Measurements from ENCODE around the gene ZW10.
"Not testable (repeated sequence)": the region's sequence is repeated elsewhere in the genome, so short reads cannot be mapped to it uniquely, and the experiment has no call there.

ZW10 gene

DNA sequence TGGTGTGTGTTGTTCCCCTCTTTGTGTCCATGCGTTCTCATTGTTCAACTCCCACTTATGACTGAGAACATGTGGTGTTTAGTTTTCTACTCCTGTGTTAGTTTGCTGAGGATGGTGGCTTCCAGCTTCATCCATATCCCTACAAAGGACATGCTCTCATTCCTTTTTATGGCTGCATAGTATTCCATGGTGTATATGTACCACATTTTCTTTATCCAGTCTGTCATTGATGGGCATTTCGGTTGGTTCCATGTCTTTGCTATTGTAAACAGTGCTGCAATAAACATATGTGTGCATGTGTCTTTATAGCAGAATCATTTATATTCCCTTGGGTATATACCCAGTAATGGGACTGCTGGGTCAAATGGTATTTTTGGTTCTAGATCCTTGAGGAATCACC is 10.5 kb downstream of the ZW10 start:
- H2BK120ac ChIP-seq (ENCODE audit: low read depth, low read length); H3K4me3 ChIP-seq (ENCODE audit: insufficient read depth in 1 of 2, low read depth in 1 of 2, low read length in 2 of 2); H4K91ac ChIP-seq (ENCODE audit: low read length); H2BK5ac ChIP-seq (ENCODE audit: low read depth, low read length, poor library complexity, severe bottlenecking); H3K18ac ChIP-seq (ENCODE audit: low read depth in 1 of 2, low read length in 2 of 2); H2BK12ac ChIP-seq (ENCODE audit: low read length in 2 of 2); H3K4ac ChIP-seq (ENCODE audit: low read depth in 1 of 2, low read length in 2 of 2); H3K27me3 ChIP-seq (ENCODE audit: control insufficient read depth in 1 of 2, insufficient read depth in 1 of 2, low read length in 2 of 2); H2AK5ac ChIP-seq (ENCODE audit: low read length, severe bottlenecking); H4K8ac ChIP-seq (ENCODE audit: low read length); H2AFZ ChIP-seq (ENCODE audit: low read depth, low read length); H3K23ac ChIP-seq (ENCODE audit: low read length in 2 of 2); H3K9me3 ChIP-seq (ENCODE audit: control insufficient read depth, low read length); H3K4me1 ChIP-seq (ENCODE audit: control insufficient read depth, insufficient read depth, low read depth, low read length); H3K9ac ChIP-seq (ENCODE audit: low read length); DNase-seq; H3K27ac ChIP-seq (ENCODE audit: low read length, poor library complexity, severe bottlenecking); H3K14ac ChIP-seq (ENCODE audit: low read length in 2 of 2); H2BK15ac ChIP-seq (ENCODE audit: low read depth, poor library complexity, severe bottlenecking); H3K4me2 ChIP-seq (ENCODE audit: low read length, poor library complexity, severe bottlenecking): not testable (repeated sequence)
- no CpG with 5 or more reads among the region's 2 CpGs for WGBS
- Histone ChIP-seq H3K79me1 (replicated peaks; ENCODE audit: low read length, poor library complexity, severe bottlenecking) (peaks cover 29% of the 10 kb centered on the region), H3K36me3 (ENCODE audit: control insufficient read depth in 1 of 2, insufficient read depth in 2 of 2, low read depth in 1 of 2, low read length in 2 of 2) (peaks cover 8 to 62% of the 10 kb centered on the region in 2 experiments)

DNA sequence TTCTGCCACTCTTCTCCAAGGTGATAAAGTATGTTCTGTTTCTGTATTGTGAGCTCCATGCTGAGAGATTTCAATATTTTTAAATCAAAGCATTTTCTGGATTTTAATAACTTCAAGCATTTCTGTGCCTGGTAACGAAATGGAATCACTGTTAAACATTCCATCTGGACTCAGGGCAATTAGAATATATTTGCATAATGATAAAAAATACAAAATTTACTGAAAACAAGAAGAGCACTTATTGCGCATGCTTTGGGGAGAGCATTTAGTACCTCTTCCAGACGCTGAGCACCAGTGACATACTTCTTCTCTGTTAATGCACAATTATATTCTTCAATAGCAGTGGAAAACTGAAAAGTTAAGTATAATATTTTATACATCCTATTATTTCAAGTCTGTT is 13.3 kb downstream of the ZW10 start:
- Histone ChIP-seq H3K27ac (ENCODE audit: low read length, poor library complexity, severe bottlenecking) (no peak overlapping the region), H2AFZ (ENCODE audit: low read depth, low read length) (no peak overlapping the region), H2BK120ac (ENCODE audit: low read depth, low read length) (no peak overlapping the region), H3K9ac (ENCODE audit: low read length) (no peak overlapping the region), H3K4ac (ENCODE audit: low read depth in 1 of 2, low read length in 2 of 2) (no peak overlapping the region), H2BK5ac (ENCODE audit: low read depth, low read length, poor library complexity, severe bottlenecking) (no peak overlapping the region), H3K4me2 (ENCODE audit: low read length, poor library complexity, severe bottlenecking) (no peak overlapping the region), H3K36me3 (ENCODE audit: control insufficient read depth in 1 of 2, insufficient read depth in 2 of 2, low read depth in 1 of 2, low read length in 2 of 2) (peaks cover 11 to 74% of the 10 kb centered on the region in 2 experiments), H2AK5ac (ENCODE audit: low read length, severe bottlenecking) (no peak overlapping the region), H3K9me3 (ENCODE audit: control insufficient read depth, low read length) (no peaks in the 10 kb centered on the region), H2BK12ac (ENCODE audit: low read length in 2 of 2) (no peak overlapping the region), H3K27me3 (ENCODE audit: control insufficient read depth in 1 of 2, insufficient read depth in 1 of 2, low read length in 2 of 2) (no peaks in the 10 kb centered on the region), H3K23ac (ENCODE audit: low read length in 2 of 2) (no peak overlapping the region), H4K8ac (ENCODE audit: low read length) (no peak overlapping the region), H3K18ac (ENCODE audit: low read depth in 1 of 2, low read length in 2 of 2) (no peak overlapping the region), H4K91ac (ENCODE audit: low read length) (no peak overlapping the region), H3K79me1 (replicated peaks; ENCODE audit: low read length, poor library complexity, severe bottlenecking) (peaks cover 22% of the 10 kb centered on the region), H3K14ac (ENCODE audit: low read length in 2 of 2) (no peak overlapping the region), H3K4me1 (ENCODE audit: control insufficient read depth, insufficient read depth, low read depth, low read length) (no peaks in the 10 kb centered on the region), H2BK15ac (ENCODE audit: low read depth, poor library complexity, severe bottlenecking) (no peak overlapping the region), H3K4me3 (ENCODE audit: insufficient read depth in 1 of 2, low read depth in 1 of 2, low read length in 2 of 2) (no peak overlapping the region)
- DNase-seq: no peak
- WGBS: no CpG with 5 or more reads among the region's 3 CpGs

DNA sequence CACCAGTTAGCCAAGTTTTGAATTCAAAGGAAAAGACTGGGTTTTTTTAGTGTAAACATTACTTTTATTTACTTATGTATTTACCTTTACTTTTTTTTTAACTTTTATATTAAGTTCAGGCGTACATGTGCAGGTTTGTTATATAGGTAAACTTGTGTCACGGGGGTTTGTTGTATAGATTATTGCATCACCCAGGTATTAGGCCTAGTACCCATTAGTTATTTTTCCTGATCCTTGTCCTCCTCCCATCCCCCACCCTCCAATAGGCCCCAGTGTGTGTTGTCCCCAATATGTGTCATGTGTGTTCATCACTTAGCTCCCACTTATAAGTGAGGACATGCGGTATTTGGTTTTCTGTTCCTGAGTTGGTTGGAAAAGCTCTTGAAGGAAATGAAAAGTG is 20.6 kb downstream of the ZW10 start:
- H3K4me3 ChIP-seq (ENCODE audit: insufficient read depth in 1 of 2, low read depth in 1 of 2, low read length in 2 of 2): no peak overlapping the region
- H2AK5ac ChIP-seq (ENCODE audit: low read length, severe bottlenecking): no peak overlapping the region
- H2BK120ac ChIP-seq (ENCODE audit: low read depth, low read length): no peak overlapping the region
- H3K36me3 ChIP-seq (ENCODE audit: control insufficient read depth in 1 of 2, insufficient read depth in 2 of 2, low read depth in 1 of 2, low read length in 2 of 2): peaks cover 15 to 78% of the 10 kb centered on the region in 2 experiments
- DNase-seq: no peak
- H3K4me2 ChIP-seq (ENCODE audit: low read length, poor library complexity, severe bottlenecking): no peak overlapping the region
- H3K4ac ChIP-seq (ENCODE audit: low read depth in 1 of 2, low read length in 2 of 2): no peak overlapping the region
- no peak overlapping the region for H3K18ac ChIP-seq (ENCODE audit: low read depth in 1 of 2, low read length in 2 of 2)
- H4K91ac ChIP-seq (ENCODE audit: low read length): no peak overlapping the region
- H3K27me3 ChIP-seq (ENCODE audit: control insufficient read depth in 1 of 2, insufficient read depth in 1 of 2, low read length in 2 of 2): no peaks in the 10 kb centered on the region
- no peak overlapping the region for H2BK12ac ChIP-seq (ENCODE audit: low read length in 2 of 2)
- H2AFZ ChIP-seq (ENCODE audit: low read depth, low read length): no peak overlapping the region
- no peak overlapping the region for H3K23ac ChIP-seq (ENCODE audit: low read length in 2 of 2)
- no peak overlapping the region for H2BK15ac ChIP-seq (ENCODE audit: low read depth, poor library complexity, severe bottlenecking)
- 100% methylated on average over 1 of the region's 3 CpGs for WGBS
- peaks cover 3% of the 10 kb centered on the region for H3K9me3 ChIP-seq (ENCODE audit: control insufficient read depth, low read length)
- peaks cover 6% of the 10 kb centered on the region for H3K79me1 ChIP-seq (replicated peaks; ENCODE audit: low read length, poor library complexity, severe bottlenecking)
- no peak overlapping the region for H3K27ac ChIP-seq (ENCODE audit: low read length, poor library complexity, severe bottlenecking)
- H3K14ac ChIP-seq (ENCODE audit: low read length in 2 of 2): no peak overlapping the region
- no peaks in the 10 kb centered on the region for H3K4me1 ChIP-seq (ENCODE audit: control insufficient read depth, insufficient read depth, low read depth, low read length)
- no peak overlapping the region for H3K9ac ChIP-seq (ENCODE audit: low read length)
- H4K8ac ChIP-seq (ENCODE audit: low read length): no peak overlapping the region
- H2BK5ac ChIP-seq (ENCODE audit: low read depth, low read length, poor library complexity, severe bottlenecking): no peak overlapping the region

DNA sequence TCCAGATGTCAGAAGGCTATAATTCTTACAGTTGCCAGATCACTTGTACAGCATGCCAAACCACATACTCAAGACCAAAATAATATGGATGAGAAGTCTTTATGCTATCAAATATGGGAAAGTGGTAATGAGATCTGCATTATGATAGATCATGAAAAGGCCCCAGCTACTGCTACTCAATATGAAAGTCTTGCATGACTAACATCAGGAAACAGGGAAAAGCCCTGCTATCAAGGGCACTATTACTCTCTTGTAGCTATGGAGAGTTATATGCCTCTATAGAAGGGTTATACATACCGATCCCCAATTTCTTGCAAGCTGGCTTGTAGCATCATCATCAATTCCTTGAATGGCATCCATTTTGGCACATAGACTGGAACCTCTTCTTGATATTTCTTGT is 37.2 kb downstream of the ZW10 start:
- Histone ChIP-seq H2AK5ac (ENCODE audit: low read length, severe bottlenecking) (no peak overlapping the region), H3K27me3 (ENCODE audit: control insufficient read depth in 1 of 2, insufficient read depth in 1 of 2, low read length in 2 of 2) (no peaks in the 10 kb centered on the region), H3K23ac (ENCODE audit: low read length in 2 of 2) (no peak overlapping the region), H3K4me1 (ENCODE audit: control insufficient read depth, insufficient read depth, low read depth, low read length) (no peaks in the 10 kb centered on the region), H2AFZ (ENCODE audit: low read depth, low read length) (no peak overlapping the region), H3K9me3 (ENCODE audit: control insufficient read depth, low read length) (no peaks in the 10 kb centered on the region), H3K4me3 (ENCODE audit: insufficient read depth in 1 of 2, low read depth in 1 of 2, low read length in 2 of 2) (no peak overlapping the region), H2BK120ac (ENCODE audit: low read depth, low read length) (no peak overlapping the region), H3K27ac (ENCODE audit: low read length, poor library complexity, severe bottlenecking) (no peak overlapping the region), H2BK5ac (ENCODE audit: low read depth, low read length, poor library complexity, severe bottlenecking) (no peak overlapping the region), H3K36me3 (ENCODE audit: control insufficient read depth in 1 of 2, insufficient read depth in 2 of 2, low read depth in 1 of 2, low read length in 2 of 2) (peaks cover 11 to 86% of the 10 kb centered on the region in 2 experiments), H3K4me2 (ENCODE audit: low read length, poor library complexity, severe bottlenecking) (no peak overlapping the region), H4K91ac (ENCODE audit: low read length) (no peak overlapping the region), H2BK15ac (ENCODE audit: low read depth, poor library complexity, severe bottlenecking) (no peak overlapping the region), H3K18ac (ENCODE audit: low read depth in 1 of 2, low read length in 2 of 2) (no peak overlapping the region), H4K8ac (ENCODE audit: low read length) (no peak overlapping the region), H3K4ac (ENCODE audit: low read depth in 1 of 2, low read length in 2 of 2) (no peak overlapping the region), H3K79me1 (replicated peaks; ENCODE audit: low read length, poor library complexity, severe bottlenecking) (no peaks in the 10 kb centered on the region), H3K14ac (ENCODE audit: low read length in 2 of 2) (no peak overlapping the region), H2BK12ac (ENCODE audit: low read length in 2 of 2) (no peak overlapping the region), H3K9ac (ENCODE audit: low read length) (no peak overlapping the region)
- WGBS: 100% methylated on average over 1 of the region's 1 CpG
- DNase-seq: no peak

Data from mesenchymal stem cell (in vitro differentiated cells and primary cell).